OCI-LY3 (cell line): Measurements from ENCODE around the gene YIPF6.

Source experiments
- H2AFZ ChIP-seq: fragments of 200-600, 300-600 bp; shearing (Covaris generic); 2 replicates; pipeline ENCODE4 v1.6.0; 2014; ENCODE audit warnings: antibody characterized with exemption, low read depth, low read length
- H3K27ac ChIP-seq: fragments of 200-600, 300-600 bp; sonication (generic); 2 replicates; pipeline ENCODE4 v1.5.1; 2014; ENCODE audit warnings: mild to moderate bottlenecking, low read length, moderate library complexity, mixed read lengths
- H3K27me3 ChIP-seq: fragments of 200-600, 300-600 bp; sonication (generic); 2 replicates; pipeline ENCODE4 v1.6.1; 2014; ENCODE audit warnings: low read depth, low read length, mixed read lengths
- H3K36me3 ChIP-seq: fragments of 200-600, 300-600 bp; sonication (generic); replicated peaks from 2 replicates; pipeline ENCODE3; 2014; ENCODE audit warnings: low read depth, low read length, mixed read lengths
- H3K4me1 ChIP-seq: fragments of 300-600, 200-600 bp; sonication (generic); 2 replicates; pipeline ENCODE4 v1.6.1; 2014; ENCODE audit warnings: low read length, mixed read lengths
- H3K4me2 ChIP-seq: fragments of 200-600, 300-600 bp; sonication (generic); 2 replicates; pipeline ENCODE4 v1.6.1; 2014; ENCODE audit warnings: low read length, mixed read lengths
- H3K4me3 ChIP-seq: fragments of 300-600, 200-600 bp; sonication (generic); 2 replicates; pipeline ENCODE4 v1.5.1; 2014; ENCODE audit warnings: antibody characterized with exemption, mild to moderate bottlenecking, low read length, moderate library complexity
- H3K79me2 ChIP-seq: fragments of 300-600, 200-600 bp; shearing (Covaris generic); 2 replicates; pipeline ENCODE4 v1.6.1; 2014; ENCODE audit warnings: mild to moderate bottlenecking, low read length, mixed read lengths
- H3K9ac ChIP-seq: fragments of 300-600, 200-600 bp; shearing (Covaris generic); 2 replicates; pipeline ENCODE4 v1.6.0; 2014; ENCODE audit warnings: mild to moderate bottlenecking, low read length, moderate library complexity
- H3K9me3 ChIP-seq: fragments of 200-600, 300-600 bp; shearing (Covaris generic); 2 replicates; pipeline ENCODE4 v1.6.1; 2014; ENCODE audit warnings: low read length, mixed read lengths; ENCODE audit not compliant: insufficient read depth
- H4K20me1 ChIP-seq: fragments of 200-600, 300-600 bp; sonication (generic); 2 replicates; pipeline ENCODE4 v1.6.1; 2016; ENCODE audit warnings: low read length, mixed read lengths; ENCODE audit not compliant: insufficient read depth
- CTCF ChIP-seq: fragments of 200-600, 300-600 bp; sonication (generic); IDR thresholded peaks from 2 replicates; pipeline ENCODE4 v1.5.1; 2014; ENCODE audit warnings: antibody characterized with exemption, low read length, low read depth
- EZH2phosphoT487 ChIP-seq: fragments of 200-600 bp; shearing (Covaris generic); IDR thresholded peaks from 2 replicates; pipeline ENCODE4 v1.6.1; 2018; ENCODE audit warnings: antibody characterized with exemption, mixed run types, low read depth

The YIPF6 gene

GRCh38 chrX:68533656-68534055, 34.8 kb downstream of the YIPF6 start:
- Histone ChIP-seq H2AFZ (no peak overlapping the region), H3K36me3 (peaks cover 11% of the 10 kb centered on the region), H4K20me1 (no peaks in the 10 kb centered on the region), H3K4me1 (no peaks in the 10 kb centered on the region), H3K9me3 (no peaks in the 10 kb centered on the region), H3K27ac (no peak overlapping the region), H3K79me2 (no peaks in the 10 kb centered on the region), H3K9ac (no peak overlapping the region), H3K4me2 (no peak overlapping the region), H3K4me3 (no peak overlapping the region), H3K27me3 (no peaks in the 10 kb centered on the region)
- no peak for TF ChIP-seq CTCF
- TF ChIP-seq EZH2phosphoT487 = no peak

DNA sequence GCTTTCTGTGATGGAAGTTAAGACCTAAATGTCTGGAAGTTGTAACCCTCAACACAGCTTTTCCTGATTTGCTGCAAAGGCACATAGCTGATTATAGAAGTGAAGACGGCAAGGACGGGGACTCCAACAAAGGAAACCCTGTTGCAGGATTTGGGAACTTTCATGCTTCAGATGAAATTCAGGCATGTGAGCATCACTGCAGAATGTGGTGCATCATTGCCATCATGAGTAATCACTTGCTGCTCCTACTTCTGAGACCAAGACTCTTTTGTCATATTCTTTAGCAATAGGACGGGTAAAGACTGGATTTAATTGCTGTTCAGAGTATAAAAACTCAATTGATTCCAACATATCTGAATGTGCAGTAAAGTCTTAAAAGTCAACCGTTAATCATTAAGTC, 35.8 kb downstream of the YIPF6 start:
- H3K4me2 ChIP-seq = no peak overlapping the region
- H3K27ac ChIP-seq = no peak overlapping the region
- H3K79me2 ChIP-seq = no peaks in the 10 kb centered on the region
- no peaks in the 10 kb centered on the region for H4K20me1 ChIP-seq
- no peaks in the 10 kb centered on the region for H3K9me3 ChIP-seq
- no peaks in the 10 kb centered on the region for H3K4me1 ChIP-seq
- peaks cover 11% of the 10 kb centered on the region for H3K36me3 ChIP-seq
- no peak overlapping the region for H3K9ac ChIP-seq
- TF ChIP-seq EZH2phosphoT487 = no peak
- no peak for TF ChIP-seq CTCF
- no peak overlapping the region for H3K4me3 ChIP-seq
- no peak overlapping the region for H2AFZ ChIP-seq
- no peaks in the 10 kb centered on the region for H3K27me3 ChIP-seq

GRCh38 chrX:68536429-68536828, 37.6 kb downstream of the YIPF6 start:
- no peak overlapping the region for H3K27ac ChIP-seq
- H3K79me2 ChIP-seq = no peaks in the 10 kb centered on the region
- H3K9ac ChIP-seq = no peak overlapping the region
- no peak overlapping the region for H2AFZ ChIP-seq
- TF ChIP-seq CTCF (no peak), EZH2phosphoT487 (no peak)
- H3K4me2 ChIP-seq = no peak overlapping the region
- H3K27me3 ChIP-seq = no peaks in the 10 kb centered on the region
- H3K4me1 ChIP-seq = no peaks in the 10 kb centered on the region
- H3K9me3 ChIP-seq = no peaks in the 10 kb centered on the region
- H3K36me3 ChIP-seq = peaks cover 11% of the 10 kb centered on the region
- no peaks in the 10 kb centered on the region for H4K20me1 ChIP-seq
- H3K4me3 ChIP-seq = no peak overlapping the region

DNA sequence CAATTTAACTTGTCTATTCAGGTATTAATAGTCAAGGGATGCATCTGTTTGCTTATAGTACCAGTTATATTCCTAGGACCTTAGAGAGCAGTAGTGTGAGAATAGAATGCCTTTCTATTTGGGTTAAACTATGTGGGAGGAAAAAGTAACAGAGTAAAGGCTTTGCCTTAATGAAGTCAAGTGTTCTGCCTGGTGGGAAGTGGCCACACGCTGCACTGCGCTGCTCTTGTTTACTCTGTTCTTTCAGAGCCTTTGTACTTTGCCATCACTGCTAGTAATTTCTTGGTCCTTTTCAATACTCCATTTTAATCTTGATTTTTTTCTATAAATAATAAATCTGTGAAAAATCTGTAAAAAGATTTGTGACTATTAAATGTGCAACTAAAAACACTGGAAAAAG, 38.0 kb downstream of the YIPF6 start:
- Histone ChIP-seq H3K9ac (no peak overlapping the region), H3K27ac (no peak overlapping the region), H2AFZ (no peak overlapping the region), H3K27me3 (no peaks in the 10 kb centered on the region), H3K4me2 (no peak overlapping the region), H3K9me3 (no peaks in the 10 kb centered on the region), H3K36me3 (peaks cover 8% of the 10 kb centered on the region), H3K4me1 (no peaks in the 10 kb centered on the region), H3K4me3 (no peak overlapping the region), H4K20me1 (no peaks in the 10 kb centered on the region), H3K79me2 (no peaks in the 10 kb centered on the region)
- no peak for TF ChIP-seq EZH2phosphoT487
- no peak for TF ChIP-seq CTCF
